Suprapubic skin (tissue), 4 donors: ENCODE data around the gene OR4X2.

Experiments
- CTCF ChIP-seq, 2 donors: fragments of 200-600 bp in 1 of 2; fragments of 450-650 bp in 1 of 2; sonication (generic) in 1 of 2; IDR thresholded peaks; one replicate each; pipeline ENCODE4 v1.5.1; 2016 to 2019; ENCODE audit warnings: antibody characterized with exemption in 2 of 2, mild to moderate bottlenecking in 1 of 2, moderate library complexity in 1 of 2
- EP300 ChIP-seq: sonication (generic); formaldehyde crosslinking; IDR thresholded peaks from one replicate; pipeline ENCODE4 v1.6.1; 2017; ENCODE audit warnings: antibody characterized with exemption
- POLR2A ChIP-seq, 2 donors: fragments of 450-650 bp; IDR thresholded peaks; one replicate each; pipeline ENCODE4 v1.6.1; 2017; ENCODE audit warnings: antibody characterized with exemption in 2 of 2, mild to moderate bottlenecking in 2 of 2, moderate library complexity in 2 of 2
- POLR2AphosphoS5 ChIP-seq, 3 donors: sonication (generic); formaldehyde crosslinking; IDR thresholded peaks; one replicate each; pipeline ENCODE4 v1.6.1; 2017; ENCODE audit warnings: antibody characterized with exemption in 3 of 3

- no peak for TF ChIP-seq POLR2AphosphoS5 (IDR thresholded peaks at IDR 0.05)
- TF ChIP-seq EP300 = no peak
- TF ChIP-seq CTCF (IDR thresholded peaks at IDR 0.05) = no peak
- no peak for TF ChIP-seq POLR2A (IDR thresholded peaks at IDR 0.05)
These were observed 18.6 kb downstream of the OR4X2 start, which contains the start of gene OR4X1 for GRCh38 chr11:48263423-48263911.
